Stimulated activated CD4-positive, alpha-beta T cell treated with anti-CD3 and anti-CD28 coated beads, Interleukin-2, amount 100 ng/mL, for 4 hours (primary cell): Measurements from ENCODE around the gene BOD1L1.

Source experiments
- DNase-seq: peaks from one replicate; pipeline ENCODE4 v3.0.0-alpha.2; 2020; ENCODE audit warnings: low read depth

The BOD1L1 gene

GRCh38 chr4:13523591-13524503, 103.7 kb downstream of the BOD1L1 start:
- DNase-seq: no peak

GRCh38 chr4:13523105-13523477, 104.4 kb downstream of the BOD1L1 start:
- no peak for DNase-seq

- DNase-seq: no peak
Measured at GRCh38 chr4:13522282-13523104, 105.0 kb downstream of the BOD1L1 start.

GRCh38 chr4:13521047-13521446, 106.5 kb downstream of the BOD1L1 start:
- DNase-seq: no peak
